Measurements from ENCODE around the gene PRB3. TPM values are rescaled to one million over a fixed set of nuclear protein-coding genes. Genes with fewer than 3 reads are reported as not detected.

The PRB3 gene
- total RNA-seq, 2 experiments from 2014 or later, result not detected

GRCh38 chr12:11273449-11273848 is 3.9 kb upstream of the PRB3 start:
- Histone ChIP-seq H3K4me2 (ENCODE audit: low read length) (no peak overlapping the region), H3K79me2 (ENCODE audit: insufficient read depth, low read depth, low read length) (no peaks in the 10 kb centered on the region), H3K4me1 (ENCODE audit: insufficient read depth, low read length, poor library complexity, severe bottlenecking) (no peaks in the 10 kb centered on the region), H3K36me3 (ENCODE audit: insufficient read depth, low read length) (no peaks in the 10 kb centered on the region), H2AFZ (ENCODE audit: low read length) (no peak overlapping the region), H3K9me2 (ENCODE audit: insufficient read depth, low read length) (no peaks in the 10 kb centered on the region), H3K4me3 (ENCODE audit: low read depth, low read length, poor library complexity, severe bottlenecking) (no peak overlapping the region), H4K20me1 (ENCODE audit: insufficient read depth, low read length) (no peaks in the 10 kb centered on the region), H3K27ac (ENCODE audit: low read depth, low read length, poor library complexity, severe bottlenecking) (no peak overlapping the region), H3K9me3 (ENCODE audit: low read length) (no peaks in the 10 kb centered on the region)
- TF ChIP-seq CTCF (conservative IDR thresholded peaks at IDR 0.05; ENCODE audit: low read length) (no peak), EZH2phosphoT487 (IDR thresholded peaks at IDR 0.05; ENCODE audit: borderline replicate concordance, low read depth, low read length) (no peak)
- no peak for DNase-seq (ENCODE audit: low spot score)
- POLR2A ChIA-PET, result no interaction called here
- intact Hi-C loops (cut with micrococcal nuclease; ENCODE audit: unreplicated experiment), result no loop called here
- CTCF ChIA-PET (ENCODE audit: unreplicated experiment), result no interaction called here
- BruUV-seq (replicated peaks), result no TSS peak

- Histone ChIP-seq H4K20me1 (ENCODE audit: insufficient read depth, low read length) (no peaks in the 10 kb centered on the region), H3K79me2 (ENCODE audit: insufficient read depth, low read depth, low read length) (no peaks in the 10 kb centered on the region), H2AFZ (ENCODE audit: low read length) (no peak overlapping the region), H3K9me2 (ENCODE audit: insufficient read depth, low read length) (no peaks in the 10 kb centered on the region), H3K27ac (ENCODE audit: low read depth, low read length, poor library complexity, severe bottlenecking) (no peak overlapping the region), H3K9me3 (ENCODE audit: low read length) (no peaks in the 10 kb centered on the region), H3K4me2 (ENCODE audit: low read length) (no peak overlapping the region), H3K36me3 (ENCODE audit: insufficient read depth, low read length) (no peaks in the 10 kb centered on the region), H3K4me1 (ENCODE audit: insufficient read depth, low read length, poor library complexity, severe bottlenecking) (no peaks in the 10 kb centered on the region), H3K4me3 (ENCODE audit: low read depth, low read length, poor library complexity, severe bottlenecking) (no peak overlapping the region)
- intact Hi-C loops (cut with micrococcal nuclease; ENCODE audit: unreplicated experiment), result no loop called here
- POLR2A ChIA-PET, result no interaction called here
- CTCF ChIA-PET (ENCODE audit: unreplicated experiment), result no interaction called here
- no TSS peak for BruUV-seq (replicated peaks)
- TF ChIP-seq EZH2phosphoT487 (IDR thresholded peaks at IDR 0.05; ENCODE audit: borderline replicate concordance, low read depth, low read length), result no peak
- TF ChIP-seq CTCF (conservative IDR thresholded peaks at IDR 0.05; ENCODE audit: low read length), result no peak
- DNase-seq (ENCODE audit: low spot score), result no peak
These were observed 5.0 kb downstream of the PRB3 start for GRCh38 chr12:11264501-11264900.

GRCh38 chr12:11246489-11246888 is 23.0 kb downstream of the PRB3 start:
- no peak overlapping the region for H3K27ac ChIP-seq (ENCODE audit: low read depth, low read length, poor library complexity, severe bottlenecking)
- H3K9me3 ChIP-seq (ENCODE audit: low read length), result no peaks in the 10 kb centered on the region
- no peak for TF ChIP-seq CTCF (conservative IDR thresholded peaks at IDR 0.05; ENCODE audit: low read length)
- no peak for TF ChIP-seq EZH2phosphoT487 (IDR thresholded peaks at IDR 0.05; ENCODE audit: borderline replicate concordance, low read depth, low read length)
- no peaks in the 10 kb centered on the region; the same call in 1 of the 2 replicates for H4K20me1 ChIP-seq (ENCODE audit: insufficient read depth, low read length)
- no peaks in the 10 kb centered on the region for H3K4me1 ChIP-seq (ENCODE audit: insufficient read depth, low read length, poor library complexity, severe bottlenecking)
- no peaks in the 10 kb centered on the region for H3K36me3 ChIP-seq (ENCODE audit: insufficient read depth, low read length)
- CTCF ChIA-PET (ENCODE audit: unreplicated experiment), result no interaction called here
- no peak for DNase-seq (ENCODE audit: low spot score)
- POLR2A ChIA-PET, result no interaction called here
- no peaks in the 10 kb centered on the region for H3K79me2 ChIP-seq (ENCODE audit: insufficient read depth, low read depth, low read length)
- no TSS peak for BruUV-seq (replicated peaks)
- no peaks in the 10 kb centered on the region for H3K9me2 ChIP-seq (ENCODE audit: insufficient read depth, low read length)
- intact Hi-C loops (cut with micrococcal nuclease; ENCODE audit: unreplicated experiment), result no loop called here
- no peak overlapping the region for H3K4me2 ChIP-seq (ENCODE audit: low read length)
- no peak overlapping the region for H3K4me3 ChIP-seq (ENCODE audit: low read depth, low read length, poor library complexity, severe bottlenecking)
- H2AFZ ChIP-seq (ENCODE audit: low read length), result no peak overlapping the region
